ENCODE measurements around the gene ZNF574.

Gene ZNF574

DNA sequence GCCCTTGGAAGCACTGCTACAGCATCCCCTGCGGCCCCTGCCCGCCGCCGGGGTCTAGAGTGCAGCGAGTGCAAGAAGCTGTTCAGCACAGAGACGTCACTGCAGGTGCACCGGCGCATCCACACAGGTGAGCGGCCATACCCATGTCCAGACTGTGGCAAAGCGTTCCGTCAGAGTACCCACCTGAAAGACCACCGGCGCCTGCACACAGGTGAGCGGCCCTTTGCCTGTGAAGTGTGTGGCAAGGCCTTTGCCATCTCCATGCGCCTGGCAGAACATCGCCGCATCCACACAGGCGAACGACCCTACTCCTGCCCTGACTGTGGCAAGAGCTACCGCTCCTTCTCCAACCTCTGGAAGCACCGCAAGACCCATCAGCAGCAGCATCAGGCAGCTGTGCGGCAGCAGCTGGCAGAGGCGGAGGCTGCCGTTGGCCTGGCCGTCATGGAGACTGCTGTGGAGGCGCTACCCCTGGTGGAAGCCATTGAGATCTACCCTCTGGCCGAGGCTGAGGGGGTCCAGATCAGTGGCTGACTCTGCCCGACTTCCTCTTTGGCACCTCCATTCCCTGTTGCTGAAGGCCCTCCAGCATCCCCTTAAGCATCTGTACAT is 4.9 kb downstream of the ZNF574 start:
- TF ChIP-seq, protein P1, sequence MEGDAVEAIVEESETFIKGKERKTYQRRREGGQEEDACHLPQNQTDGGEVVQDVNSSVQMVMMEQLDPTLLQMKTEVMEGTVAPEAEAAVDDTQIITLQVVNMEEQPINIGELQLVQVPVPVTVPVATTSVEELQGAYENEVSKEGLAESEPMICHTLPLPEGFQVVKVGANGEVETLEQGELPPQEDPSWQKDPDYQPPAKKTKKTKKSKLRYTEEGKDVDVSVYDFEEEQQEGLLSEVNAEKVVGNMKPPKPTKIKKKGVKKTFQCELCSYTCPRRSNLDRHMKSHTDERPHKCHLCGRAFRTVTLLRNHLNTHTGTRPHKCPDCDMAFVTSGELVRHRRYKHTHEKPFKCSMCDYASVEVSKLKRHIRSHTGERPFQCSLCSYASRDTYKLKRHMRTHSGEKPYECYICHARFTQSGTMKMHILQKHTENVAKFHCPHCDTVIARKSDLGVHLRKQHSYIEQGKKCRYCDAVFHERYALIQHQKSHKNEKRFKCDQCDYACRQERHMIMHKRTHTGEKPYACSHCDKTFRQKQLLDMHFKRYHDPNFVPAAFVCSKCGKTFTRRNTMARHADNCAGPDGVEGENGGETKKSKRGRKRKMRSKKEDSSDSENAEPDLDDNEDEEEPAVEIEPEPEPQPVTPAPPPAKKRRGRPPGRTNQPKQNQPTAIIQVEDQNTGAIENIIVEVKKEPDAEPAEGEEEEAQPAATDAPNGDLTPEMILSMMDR (IDR thresholded peaks at IDR 0.05), result no peak
- DNase-seq (ENCODE audit: low spot score), result no peak
- Histone ChIP-seq H3K4me3 (no peak overlapping the region), H3K27ac (no peak overlapping the region)

DNA sequence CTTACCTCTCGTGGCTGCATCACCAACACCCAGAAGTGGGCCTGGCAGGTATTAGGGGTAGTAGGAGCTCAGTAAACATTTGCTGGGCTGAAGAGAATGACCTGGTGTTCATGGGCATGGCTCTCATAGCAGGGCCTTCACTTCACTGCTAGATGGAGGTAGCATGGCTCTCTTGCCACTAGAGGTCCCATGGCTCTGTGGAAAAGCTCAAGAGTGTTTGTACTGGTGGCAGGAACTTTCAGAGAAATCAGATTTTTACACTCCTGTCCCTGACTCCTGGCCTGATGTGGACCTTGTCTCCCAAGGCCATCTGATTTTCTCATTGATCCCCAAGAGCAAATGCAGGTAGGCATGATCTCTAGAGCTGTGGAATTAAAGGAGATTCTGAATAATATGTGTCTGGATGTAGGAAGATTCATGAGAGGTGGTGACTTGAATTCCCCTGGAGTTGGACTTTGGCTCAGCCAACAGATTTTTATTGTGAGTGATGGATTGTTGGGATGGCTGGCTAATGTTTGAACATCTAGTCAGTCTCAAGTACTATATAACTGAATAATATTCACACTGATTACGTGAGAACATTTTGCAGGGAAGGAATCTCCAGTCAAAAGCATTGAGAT is 5.7 kb downstream of the ZNF574 start:
- no peak overlapping the region for H3K27ac ChIP-seq
- no peak for DNase-seq (ENCODE audit: low spot score)
- H3K4me3 ChIP-seq, result no peak overlapping the region
- TF ChIP-seq, protein P1 (IDR thresholded peaks at IDR 0.05), result no peak

GRCh38 chr19:42083537-42083936 is 7.6 kb downstream of the ZNF574 start:
- Histone ChIP-seq H3K4me3 (no peak overlapping the region), H3K27ac (no peak overlapping the region)
- no peak for DNase-seq (ENCODE audit: low spot score)
- TF ChIP-seq, protein P1 (IDR thresholded peaks at IDR 0.05), result no peak

DNA sequence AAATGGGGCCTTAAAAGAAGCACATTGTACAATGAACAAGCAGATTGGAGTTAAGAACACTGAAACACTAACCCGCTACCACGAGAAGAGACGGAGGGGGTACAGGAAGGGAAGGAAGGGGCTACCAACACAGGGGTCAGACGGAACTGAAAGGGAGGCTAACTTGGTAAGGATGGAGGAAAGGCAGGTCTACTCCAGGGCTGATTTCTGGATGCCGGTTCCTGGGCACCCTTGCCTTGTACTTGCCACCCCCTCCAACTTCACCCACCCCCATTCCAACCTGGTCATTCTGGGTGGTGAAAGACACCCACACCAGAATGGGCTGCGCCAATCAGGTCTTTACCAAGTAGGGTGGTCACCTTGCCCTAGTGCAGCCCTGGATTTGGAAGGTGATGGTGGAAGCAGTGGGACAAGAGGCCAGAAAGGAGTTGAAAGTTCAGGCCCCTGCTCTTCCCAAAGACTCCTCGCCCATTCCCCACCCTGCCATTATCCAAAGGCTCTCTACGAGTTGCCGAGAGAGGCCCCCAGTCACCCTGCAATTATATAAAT is 10.3 kb downstream of the ZNF574 start:
- no peak for DNase-seq (ENCODE audit: low spot score)

GRCh38 chr19:42086770-42087550 is 11.0 kb downstream of the ZNF574 start:
- Histone ChIP-seq H3K4me3 (no peak overlapping the region), H3K27ac (no peak overlapping the region)
- DNase-seq (ENCODE audit: low spot score), result no peak
- TF ChIP-seq, protein P1 (IDR thresholded peaks at IDR 0.05), result no peak

More for the DNA sequence above, 10.3 kb downstream of the ZNF574 start:
- TF ChIP-seq, protein P1 (IDR thresholded peaks at IDR 0.05), result no peak
- no peak overlapping the region for H3K27ac ChIP-seq
- H3K4me3 ChIP-seq, result no peak overlapping the region

DNA sequence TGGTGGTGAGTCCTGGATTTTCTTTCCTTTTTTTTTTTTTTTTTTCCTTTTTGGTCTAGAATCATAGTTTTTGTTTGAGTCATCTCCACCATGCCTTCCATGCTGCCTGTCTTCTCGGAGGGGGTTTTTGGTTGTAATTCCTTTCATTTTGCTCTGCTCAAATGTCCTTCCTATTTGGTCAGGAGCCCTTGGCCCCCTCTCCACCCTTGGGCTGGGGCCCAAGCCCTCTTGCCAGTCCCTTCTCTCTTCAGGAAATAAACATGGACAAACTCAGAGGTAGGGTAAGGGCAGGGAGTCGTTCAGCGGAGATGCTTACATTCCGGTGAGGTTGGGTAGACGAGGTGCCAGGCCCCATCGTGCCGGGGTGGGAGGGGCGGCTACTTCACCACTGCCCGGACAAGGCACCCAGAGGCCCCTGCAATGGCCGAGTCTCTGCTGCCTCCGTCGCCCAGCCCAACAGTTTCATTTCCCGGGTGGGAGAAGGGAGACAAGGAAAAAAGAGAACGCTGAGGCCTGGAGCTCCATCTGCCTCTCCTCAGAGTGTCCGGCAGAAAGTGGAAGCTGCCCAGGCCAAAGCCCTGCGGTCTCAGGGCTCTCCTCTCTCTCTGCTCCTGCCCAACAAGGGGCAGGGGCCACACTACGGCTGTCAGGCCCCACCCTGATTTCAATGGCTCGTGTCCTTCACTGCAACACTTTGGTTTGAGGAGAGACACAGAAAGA is 12.7 kb downstream of the ZNF574 start:
- Histone ChIP-seq H3K4me3 (no peak overlapping the region), H3K27ac (peak overlapping the region in 1 of 2 donors; percentile 45)
- TF ChIP-seq, protein P1 (IDR thresholded peaks at IDR 0.05), result no peak
- no peak for DNase-seq (ENCODE audit: low spot score)
